HL-60/S4 treated with phorbol 12-myristate 13-acetate at 8.2 ng/mL for 4 days and 3 days (cell line): ENCODE measurements around the gene FGD5.

Source experiments
- in situ Hi-C: fragments of 300-500 bp; cut with MboI; formaldehyde crosslinking; loops from 2 replicates; pipeline ENCODE4 v1.15.0; 2022; ENCODE audit warnings: low sequenced_read_pairs

The FGD5 gene, protein sequence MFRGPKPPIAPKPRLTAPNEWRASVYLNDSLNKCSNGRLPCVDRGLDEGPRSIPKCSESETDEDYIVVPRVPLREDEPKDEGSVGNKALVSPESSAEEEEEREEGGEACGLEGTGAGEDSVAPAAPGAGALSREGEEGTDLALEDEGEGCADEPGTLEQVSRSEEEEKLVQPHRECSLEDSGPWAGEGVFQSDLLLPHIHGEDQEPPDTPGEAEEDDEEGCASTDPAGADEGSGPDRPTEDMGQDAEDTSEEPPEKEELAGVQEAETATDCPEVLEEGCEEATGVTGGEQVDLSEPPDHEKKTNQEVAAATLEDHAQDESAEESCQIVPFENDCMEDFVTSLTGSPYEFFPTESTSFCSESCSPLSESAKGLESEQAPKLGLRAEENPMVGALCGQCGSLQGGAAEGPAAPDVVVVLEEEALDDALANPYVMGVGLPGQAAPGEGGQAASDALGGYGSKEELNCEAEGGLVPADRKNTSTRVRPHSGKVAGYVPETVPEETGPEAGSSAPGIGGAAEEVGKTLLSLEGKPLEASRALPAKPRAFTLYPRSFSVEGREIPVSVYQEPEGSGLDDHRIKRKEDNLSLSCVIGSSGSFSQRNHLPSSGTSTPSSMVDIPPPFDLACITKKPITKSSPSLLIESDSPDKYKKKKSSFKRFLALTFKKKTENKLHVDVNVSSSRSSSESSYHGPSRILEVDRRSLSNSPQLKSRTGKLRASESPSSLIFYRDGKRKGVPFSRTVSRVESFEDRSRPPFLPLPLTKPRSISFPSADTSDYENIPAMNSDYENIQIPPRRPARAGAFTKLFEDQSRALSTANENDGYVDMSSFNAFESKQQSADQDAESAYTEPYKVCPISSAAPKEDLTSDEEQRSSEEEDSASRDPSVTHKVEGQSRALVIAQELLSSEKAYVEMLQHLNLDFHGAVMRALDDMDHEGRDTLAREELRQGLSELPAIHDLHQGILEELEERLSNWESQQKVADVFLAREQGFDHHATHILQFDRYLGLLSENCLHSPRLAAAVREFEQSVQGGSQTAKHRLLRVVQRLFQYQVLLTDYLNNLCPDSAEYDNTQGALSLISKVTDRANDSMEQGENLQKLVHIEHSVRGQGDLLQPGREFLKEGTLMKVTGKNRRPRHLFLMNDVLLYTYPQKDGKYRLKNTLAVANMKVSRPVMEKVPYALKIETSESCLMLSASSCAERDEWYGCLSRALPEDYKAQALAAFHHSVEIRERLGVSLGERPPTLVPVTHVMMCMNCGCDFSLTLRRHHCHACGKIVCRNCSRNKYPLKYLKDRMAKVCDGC (N-terminal part only)

DNA sequence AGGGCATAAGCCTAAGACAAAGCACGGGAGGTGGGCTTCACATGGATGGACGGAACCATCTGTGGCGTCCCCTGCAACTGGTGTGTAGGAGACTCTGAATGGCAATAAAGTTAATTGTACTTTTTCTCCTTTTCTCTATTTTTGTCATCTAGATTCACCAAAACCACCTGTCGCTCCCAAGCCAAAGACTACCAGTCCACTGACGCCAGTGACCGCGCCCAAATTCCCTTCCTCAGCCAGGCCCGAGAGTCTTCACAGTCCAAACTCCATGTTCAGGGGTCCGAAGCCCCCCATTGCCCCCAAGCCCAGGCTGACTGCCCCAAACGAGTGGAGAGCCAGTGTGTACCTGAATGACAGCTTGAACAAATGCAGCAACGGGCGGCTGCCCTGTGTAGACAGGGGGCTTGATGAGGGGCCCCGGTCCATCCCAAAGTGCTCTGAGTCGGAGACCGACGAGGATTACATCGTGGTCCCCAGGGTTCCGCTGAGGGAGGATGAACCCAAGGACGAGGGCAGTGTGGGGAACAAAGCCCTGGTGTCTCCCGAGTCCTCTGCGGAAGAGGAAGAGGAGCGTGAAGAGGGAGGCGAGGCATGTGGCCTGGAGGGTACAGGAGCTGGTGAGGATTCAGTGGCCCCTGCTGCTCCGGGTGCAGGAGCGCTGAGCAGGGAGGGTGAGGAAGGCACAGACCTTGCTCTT, at the start of gene FGD5:
Gene FGD5 (plus strand): TSS at position 159 of the 697 bp plus-strand sequence. CDS start 110 bp downstream, at position 269.
- in situ Hi-C loops: no loop called here

DNA sequence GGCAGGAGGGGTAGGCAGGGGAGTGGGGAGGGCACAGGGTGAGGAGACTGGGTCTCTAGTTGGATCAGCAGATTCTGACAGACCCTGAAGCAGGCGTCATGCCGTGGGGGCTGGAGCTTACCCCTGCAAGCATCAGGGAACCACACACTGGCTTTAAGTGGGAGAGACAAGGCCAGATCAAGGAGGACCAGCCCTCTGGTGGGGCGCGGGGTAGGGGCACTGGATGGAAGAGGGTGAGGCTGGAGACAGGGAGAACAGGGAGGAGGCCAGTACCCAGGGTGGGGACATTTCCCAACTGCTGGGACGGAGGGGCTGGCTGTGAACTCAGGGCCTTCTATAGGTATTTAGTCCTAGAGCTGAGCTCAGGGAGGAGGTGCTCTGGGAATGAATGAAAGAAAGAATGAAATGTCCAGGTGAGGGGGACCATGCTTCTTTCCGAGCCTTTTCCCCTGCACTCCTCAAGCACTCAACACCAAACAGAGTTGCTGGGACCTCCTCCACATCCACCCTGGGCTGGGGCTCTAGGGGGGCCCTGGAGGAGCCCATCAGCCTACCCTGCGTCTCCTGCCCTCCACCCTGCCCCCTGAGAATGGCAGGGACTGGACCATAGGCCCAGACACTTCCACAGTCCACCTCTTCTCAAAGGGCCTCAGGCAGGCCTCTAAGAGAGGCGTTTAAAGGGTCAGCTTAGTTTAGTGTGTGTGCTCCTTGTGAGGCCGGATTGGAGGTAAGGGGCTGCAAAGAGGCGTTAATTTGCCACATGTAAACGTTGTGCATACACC, 49.0 kb upstream of the FGD5 start:
- in situ Hi-C loops: no loop called here

DNA sequence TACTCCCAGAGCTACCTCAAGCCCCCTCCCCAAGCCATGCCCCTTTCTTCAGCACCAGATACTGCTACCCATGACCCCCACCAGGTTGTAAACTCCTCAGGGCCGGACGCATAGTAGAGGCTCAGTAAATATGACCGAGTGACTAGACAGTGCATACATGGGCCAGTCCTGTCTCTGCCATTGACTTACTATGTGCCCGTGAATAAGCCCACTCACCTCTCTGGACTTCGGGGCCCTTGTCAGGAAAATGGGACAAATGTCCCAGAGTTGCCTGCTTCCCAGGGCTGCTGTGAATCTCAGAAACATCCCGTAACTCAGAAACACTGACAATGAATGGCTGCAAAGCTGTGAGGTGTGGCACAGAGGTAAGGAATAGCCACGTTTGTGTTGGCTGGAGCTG, 48.2 kb upstream of the FGD5 start:
- in situ Hi-C loops: no loop called here

DNA sequence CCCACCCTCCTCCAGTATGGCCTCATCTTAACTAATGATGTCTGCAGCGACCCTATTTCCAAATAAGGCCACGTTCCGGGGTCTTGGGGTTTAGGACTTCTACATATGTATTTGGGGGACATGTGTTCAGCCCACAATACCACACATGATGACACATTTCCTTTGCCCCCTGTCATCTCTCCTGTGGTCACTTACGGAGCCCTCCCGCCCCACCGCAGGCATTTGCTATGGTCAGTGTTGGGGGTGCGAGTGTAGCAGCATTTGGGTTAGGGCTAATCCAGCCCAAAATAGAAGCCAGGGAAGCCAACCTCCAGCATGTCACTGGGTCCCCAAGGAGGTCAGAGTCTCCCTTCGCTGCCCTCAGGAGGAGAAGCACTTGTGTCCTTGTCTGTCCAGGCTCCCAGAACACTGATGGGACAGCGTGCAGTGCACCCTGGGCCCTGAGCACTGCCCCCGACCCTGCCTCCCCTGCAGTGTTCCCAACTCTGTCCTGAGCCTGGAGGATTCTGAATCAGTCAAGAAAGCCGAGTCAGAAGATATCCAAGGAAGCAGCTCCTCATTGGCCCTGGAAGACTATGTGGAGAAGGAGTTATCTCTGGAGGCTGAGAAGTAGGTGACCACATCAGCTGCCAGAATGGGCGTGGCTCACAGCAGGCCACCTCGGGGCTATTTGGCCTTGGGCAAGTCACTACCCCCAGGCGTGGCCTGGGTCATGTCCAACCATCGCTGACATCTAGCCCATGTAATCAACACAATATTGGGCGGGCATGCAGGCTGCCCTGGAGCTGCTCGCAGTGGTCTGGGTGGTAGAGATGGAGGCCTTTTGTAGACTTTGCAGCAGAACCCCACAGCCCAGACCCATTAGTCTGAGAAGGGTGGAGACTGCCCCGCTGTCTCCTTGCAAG, 46.9 kb upstream of the FGD5 start:
- in situ Hi-C loops: no loop called here

DNA sequence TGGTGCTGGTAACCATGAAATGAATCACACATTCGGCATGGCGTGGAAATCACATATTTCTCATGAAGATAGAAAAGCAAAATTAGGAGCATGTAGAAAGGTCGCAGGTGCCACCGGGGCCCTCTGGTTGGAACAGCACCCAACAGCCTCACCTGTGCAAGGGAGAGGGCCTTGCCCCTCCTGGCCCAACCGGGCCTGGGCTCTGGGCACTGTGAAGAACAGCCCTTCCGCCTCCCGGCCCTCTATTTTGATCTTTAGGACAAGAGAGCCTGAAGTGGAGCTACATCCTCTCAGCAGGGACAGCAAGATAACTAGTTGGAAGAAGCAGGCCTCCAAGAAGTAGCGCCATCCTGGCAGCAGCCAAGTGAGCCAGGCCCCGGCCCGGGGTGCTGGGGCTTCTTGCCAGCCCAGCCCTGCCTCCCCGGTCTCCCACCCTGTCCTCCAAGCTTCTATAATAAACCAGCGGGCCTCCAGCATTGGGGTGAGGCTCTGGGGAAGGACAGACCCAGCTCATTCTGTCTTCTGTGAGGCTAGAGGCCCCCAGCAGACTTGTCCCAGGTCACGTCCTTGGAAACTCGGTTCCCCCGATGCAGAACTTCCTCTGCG, 46.1 kb upstream of the FGD5 start:
- in situ Hi-C loops: no loop called here

DNA sequence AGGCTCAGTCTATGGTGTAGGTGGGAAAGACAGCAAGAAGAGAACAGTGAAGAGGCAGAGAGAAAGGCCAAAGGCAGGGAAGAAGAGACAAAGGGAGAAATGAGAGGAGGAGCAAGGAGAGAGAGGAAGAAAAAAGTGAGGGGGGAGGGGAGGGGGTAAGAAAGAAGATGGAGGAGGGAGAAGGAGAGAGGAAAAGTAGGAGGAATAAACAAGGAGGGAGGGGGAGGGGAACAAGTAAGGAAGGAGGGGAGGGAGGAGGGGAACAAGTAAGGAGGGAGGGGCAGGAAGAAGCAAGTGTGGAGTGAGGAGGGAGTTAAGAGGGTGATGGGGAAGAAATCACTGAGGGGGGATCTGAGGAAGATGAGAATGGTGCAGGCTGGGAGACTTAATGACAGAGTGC, 45.5 kb upstream of the FGD5 start:
- in situ Hi-C loops: no loop called here

DNA sequence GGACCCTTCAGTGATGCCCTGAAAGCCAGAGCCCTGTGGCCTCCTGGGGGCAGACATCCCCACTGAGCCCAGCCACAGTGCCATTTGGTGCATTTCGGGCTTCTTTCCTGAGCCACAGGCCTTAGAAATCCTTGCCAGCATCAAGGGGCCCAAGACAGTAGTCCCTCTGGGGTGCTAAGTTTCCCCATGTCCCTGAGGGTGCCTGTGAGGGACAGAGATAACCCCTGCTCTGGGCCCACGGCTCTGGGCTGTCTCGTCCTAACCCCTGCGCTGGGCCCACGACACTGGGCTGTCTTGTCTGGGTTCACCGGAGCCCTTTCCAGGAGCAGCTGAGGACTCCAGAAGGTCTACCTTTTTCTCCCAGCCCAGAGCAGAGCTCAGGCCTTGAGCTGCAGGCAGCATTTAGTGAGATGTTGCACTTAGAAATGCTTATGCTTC, 45.1 kb upstream of the FGD5 start:
- in situ Hi-C loops: no loop called here

DNA sequence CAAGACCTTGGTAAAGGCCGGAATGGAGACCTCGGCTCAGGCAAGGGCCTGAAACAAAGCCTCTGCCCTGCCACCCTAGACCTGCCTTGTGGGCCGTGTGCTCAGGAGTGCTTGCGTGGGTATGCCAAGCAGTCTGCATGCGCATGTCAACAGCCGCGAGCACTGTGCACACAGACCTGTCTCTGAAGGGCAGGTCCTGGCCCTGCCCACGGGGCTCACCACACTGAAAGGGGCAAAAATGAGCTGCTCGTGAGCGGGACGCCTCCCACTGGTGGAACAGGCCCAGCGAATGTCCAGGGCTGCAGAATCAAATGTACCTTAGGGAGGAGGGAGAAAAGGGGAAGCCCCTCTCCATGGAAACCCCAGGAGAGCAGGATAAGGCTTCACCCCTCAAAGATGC, 44.3 kb upstream of the FGD5 start:
- in situ Hi-C loops: no loop called here

DNA sequence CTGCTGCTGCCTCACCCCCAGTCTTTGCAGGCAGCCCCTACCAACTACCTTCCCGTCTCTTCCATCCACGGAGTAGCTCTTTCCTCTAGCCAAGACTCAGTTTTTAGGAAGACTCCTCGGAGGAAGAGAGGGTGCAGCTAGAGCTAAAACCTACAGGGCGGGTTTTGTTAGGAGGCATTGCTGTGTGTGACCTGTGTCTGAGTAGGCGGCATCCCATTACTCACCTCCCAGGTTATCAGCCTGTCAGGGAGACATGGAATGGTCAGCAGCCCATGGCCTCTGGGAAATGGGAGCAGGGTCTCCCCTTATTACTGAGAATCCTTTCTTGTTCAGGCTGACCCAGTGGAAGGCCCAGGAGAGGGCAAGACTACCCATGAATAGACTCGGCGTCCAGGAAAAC, 43.8 kb upstream of the FGD5 start:
- in situ Hi-C loops: no loop called here

DNA sequence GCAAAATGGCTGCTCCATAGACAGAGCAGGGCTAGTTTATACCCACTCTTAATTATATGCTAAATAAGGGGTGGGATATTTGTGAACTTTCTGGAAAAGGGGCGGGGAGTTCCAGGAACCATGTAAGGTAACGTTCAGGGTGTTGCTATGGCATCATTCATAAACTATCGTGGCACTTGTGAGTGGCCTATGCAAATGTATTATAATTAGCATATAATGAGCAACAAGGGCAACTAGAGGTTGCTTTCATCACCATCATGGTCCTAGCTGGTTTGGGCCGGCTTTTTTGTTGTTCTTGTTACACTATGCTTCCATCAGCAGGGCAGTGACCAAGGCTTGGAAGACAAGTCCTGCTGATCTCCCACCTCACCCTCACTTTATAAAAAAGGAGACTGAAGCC, 43.2 kb upstream of the FGD5 start:
- in situ Hi-C loops: no loop called here

DNA sequence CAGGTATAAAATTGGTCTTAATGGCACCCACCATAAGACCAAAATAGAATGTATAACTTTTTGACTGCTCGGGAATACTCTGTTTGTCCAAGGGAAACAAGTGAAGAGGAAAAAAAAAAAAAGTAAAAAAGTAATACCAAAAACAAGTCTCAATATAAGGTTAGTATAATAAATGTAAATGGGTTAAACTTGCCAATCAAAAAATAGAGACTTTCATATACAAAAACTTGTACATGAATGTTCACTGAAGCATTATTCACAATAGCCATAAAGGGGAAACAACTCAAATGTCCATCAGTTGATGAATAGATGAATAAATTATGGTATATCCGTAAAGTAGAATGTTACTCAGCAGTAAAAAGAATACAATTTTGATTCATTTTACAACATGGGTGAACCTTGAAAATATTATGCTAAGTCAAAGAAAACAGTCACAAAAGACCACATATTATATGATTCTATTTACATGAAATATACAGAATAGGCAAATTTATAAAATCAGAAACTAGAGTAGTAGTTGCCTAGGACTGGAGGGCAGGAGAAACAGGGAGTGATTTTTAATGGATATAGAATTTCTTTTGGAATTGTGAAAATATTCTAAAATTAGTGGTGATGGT, 39.6 kb upstream of the FGD5 start:
- in situ Hi-C loops: no loop called here

DNA sequence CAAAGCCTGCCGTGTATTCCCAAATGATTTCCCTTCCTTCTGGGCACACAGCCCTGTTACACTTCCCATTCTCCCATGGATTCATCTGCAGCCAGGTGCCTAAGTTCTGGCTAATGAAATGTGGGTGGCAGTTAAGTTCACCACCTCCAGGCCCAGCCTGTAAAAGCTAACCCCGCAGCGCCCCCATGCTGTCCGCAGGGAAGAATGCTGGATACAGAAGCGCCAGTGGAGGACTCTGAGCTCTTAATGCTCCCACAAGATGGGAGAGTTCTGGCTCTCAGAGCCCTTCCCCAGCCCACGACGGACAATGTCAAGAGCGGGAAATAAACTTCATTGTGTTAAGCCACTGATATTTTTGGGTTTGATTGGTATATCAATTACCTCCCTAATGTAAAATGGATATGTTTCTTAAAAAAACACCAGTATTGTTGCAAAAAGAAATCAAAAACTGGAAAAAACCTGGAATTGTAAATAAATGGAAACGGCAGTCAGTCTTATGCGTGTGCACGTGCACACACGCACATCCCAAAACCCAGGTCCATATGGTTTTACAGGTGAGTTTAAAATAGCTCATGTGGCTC, 37.7 kb upstream of the FGD5 start:
- in situ Hi-C loops: loop anchor here (10.0 kb wide), 1 partner anchor 106 kb away; the partner anchor contains the start of gene C3orf20

DNA sequence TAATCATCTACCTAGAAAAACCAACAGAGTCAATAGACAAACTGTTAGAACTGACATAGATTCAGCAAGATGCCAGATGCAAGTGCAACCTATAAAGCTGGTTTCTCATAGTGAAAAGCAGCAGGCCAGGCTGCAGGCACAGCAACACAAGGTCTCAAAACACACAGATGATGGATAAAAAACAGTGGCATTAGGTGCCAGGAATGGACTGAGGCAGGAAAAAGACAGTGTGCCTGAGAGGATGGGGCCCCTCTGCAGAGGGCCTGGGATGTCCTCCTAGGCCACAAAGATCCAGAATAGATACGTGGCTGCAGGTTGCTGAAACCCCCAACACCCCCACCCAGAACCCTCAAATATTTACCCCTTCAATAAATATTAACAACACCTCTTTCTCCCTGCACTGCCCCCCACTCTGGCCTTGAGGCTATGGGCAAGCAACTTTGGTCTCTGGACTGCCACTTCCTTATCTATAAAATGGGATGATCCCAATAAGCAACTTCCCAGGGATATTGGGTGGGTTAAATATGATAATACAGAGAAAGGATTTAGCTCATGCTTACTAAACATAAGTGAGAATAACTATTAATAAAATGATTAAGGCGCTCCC, 35.2 kb upstream of the FGD5 start:
- in situ Hi-C loops: loop anchor here (10.0 kb wide), 1 partner anchor 109 kb away; the partner anchor contains the start of gene C3orf20

DNA sequence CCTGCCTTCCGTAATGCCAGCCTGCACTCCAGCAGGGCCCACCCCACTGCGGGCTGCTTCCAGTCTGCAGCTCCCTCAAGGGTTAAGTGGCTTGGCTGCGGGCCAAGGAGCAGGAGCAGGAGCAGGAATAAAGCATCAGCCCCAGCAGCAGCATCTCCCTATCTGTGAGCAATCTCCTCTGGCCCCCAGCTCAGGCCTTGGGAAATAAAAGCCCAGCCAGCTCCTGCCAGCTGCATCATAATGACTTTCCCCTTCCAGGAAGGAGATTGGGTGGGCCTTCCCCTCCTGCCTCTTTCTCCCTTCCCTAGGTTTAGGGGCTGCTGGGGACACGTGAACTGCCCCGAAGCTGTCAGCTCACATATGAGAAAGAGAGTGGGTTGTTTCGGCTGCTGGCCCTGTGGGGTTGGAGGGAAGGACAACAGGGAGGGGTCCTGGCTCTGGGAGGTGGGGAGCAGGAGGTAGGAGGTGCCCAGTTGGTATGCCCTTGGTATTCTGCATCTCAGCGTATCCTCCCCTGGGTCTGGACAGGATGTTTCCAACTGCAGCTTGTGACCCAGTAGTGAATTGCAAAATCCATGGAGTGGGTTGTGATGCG, 34.6 kb upstream of the FGD5 start:
- in situ Hi-C loops: loop anchor here (10.0 kb wide), 1 partner anchor 109 kb away; the partner anchor contains the start of gene C3orf20

DNA sequence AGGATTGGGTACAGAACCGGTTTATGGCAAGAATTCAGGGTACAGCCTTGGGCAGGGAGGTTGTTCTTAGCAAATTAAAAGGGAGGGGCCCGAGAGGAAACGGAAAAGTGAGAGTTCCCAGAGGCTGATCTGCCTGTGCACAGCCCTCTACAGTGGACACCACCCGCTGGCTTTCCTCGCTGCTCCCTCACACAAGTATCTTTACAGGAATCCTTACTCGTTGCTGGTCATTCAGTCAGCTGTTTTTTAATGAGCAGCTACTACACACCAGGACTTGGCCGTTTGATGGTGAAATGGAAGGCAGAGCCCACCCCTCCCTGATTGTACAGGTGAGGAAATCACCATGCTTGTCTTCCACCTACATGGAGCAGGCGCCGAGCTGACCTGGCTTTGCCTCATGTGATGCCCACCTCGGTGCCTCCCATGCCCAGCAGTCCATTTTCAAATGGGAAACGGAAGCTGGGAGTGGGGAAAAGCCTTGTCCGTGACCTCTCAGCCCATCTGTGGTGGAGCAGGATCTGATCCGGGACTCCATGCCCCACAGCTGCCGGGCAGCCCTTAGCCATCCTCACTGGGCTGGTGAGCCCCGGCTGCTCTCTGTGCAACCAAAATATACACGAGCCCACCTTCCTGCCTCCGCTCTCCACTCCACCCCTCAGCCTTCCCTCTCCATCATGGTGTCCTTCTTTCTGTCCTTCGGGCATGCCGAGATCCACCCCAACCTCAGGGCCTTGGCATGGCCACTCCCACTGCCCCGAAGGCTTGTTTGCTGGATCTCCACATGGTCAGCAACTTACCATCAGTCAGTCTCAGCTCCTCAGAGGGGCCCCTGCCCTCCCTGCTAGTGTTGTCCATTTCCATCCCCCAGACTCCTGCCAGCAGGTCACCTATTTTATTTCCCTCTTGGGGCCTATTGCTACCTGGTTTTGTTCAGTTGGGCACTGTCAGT, 33.3 kb upstream of the FGD5 start:
- in situ Hi-C loops: loop anchor here (10.0 kb wide), 1 partner anchor 111 kb away; the partner anchor contains the start of gene C3orf20
